Embryonic facial prominence (tissue), 1 donor: ENCODE data around the gene TMEM119.
"Not testable (repeated sequence)": the region's sequence is repeated elsewhere in the genome, so short reads cannot be mapped to it uniquely, and the experiment has no call there.

ENCODE experiments used
- DNase-seq: peaks from one replicate; pipeline ENCODE4 v3.0.0-alpha.2; 2016; ENCODE audit errors: extremely low spot score

TMEM119 gene

GRCh38 chr12:108567406-108568337, 30.2 kb downstream of the TMEM119 start:
- DNase-seq, result no peak

GRCh38 chr12:108566452-108566851, 31.4 kb downstream of the TMEM119 start:
- no peak for DNase-seq

- no peak for DNase-seq
Observed at GRCh38 chr12:108565976-108566375, 31.9 kb downstream of the TMEM119 start.

- DNase-seq, result no peak
Observed at GRCh38 chr12:108565146-108565545, 32.7 kb downstream of the TMEM119 start.

GRCh38 chr12:108564724-108565123, 33.2 kb downstream of the TMEM119 start:
- DNase-seq, result no peak

- no peak for DNase-seq
Observed at GRCh38 chr12:108563804-108564151, 34.1 kb downstream of the TMEM119 start.

- peak; percentile 61 for DNase-seq
Observed at GRCh38 chr12:108563136-108563803, 34.6 kb downstream of the TMEM119 start.

GRCh38 chr12:108562348-108563135, 35.3 kb downstream of the TMEM119 start, which contains the start of gene ISCU:
ISCU (plus strand) TSS chr12:108562596; CDS start chr12:108562623, 27 bp downstream.
- DNase-seq, result peak; percentile 93

- peak; percentile 29 for DNase-seq
Observed at GRCh38 chr12:108561852-108562347, 36.0 kb downstream of the TMEM119 start.

GRCh38 chr12:108560752-108561719, 36.8 kb downstream of the TMEM119 start, which contains the start of gene SART3:
SART3 (minus strand) TSS chr12:108561173; CDS start chr12:108561154, 19 bp downstream.
- DNase-seq, result peak; percentile 90

- no peak for DNase-seq
Observed at GRCh38 chr12:108560321-108560721, 37.6 kb downstream of the TMEM119 start.

GRCh38 chr12:108559748-108560147, 38.1 kb downstream of the TMEM119 start:
- no peak for DNase-seq

- no peak for DNase-seq
Observed at GRCh38 chr12:108559007-108559655, 38.8 kb downstream of the TMEM119 start.

- DNase-seq, result not testable (repeated sequence)
Observed at GRCh38 chr12:108555383-108555782, 42.5 kb downstream of the TMEM119 start.

- DNase-seq, result no peak
Observed at GRCh38 chr12:108553799-108554198, 44.1 kb downstream of the TMEM119 start.

- DNase-seq, result no peak
Observed at GRCh38 chr12:108551535-108551934, 46.3 kb downstream of the TMEM119 start.

- no peak for DNase-seq
Observed at GRCh38 chr12:108548954-108549521, 48.8 kb downstream of the TMEM119 start.

- no peak for DNase-seq
Observed at GRCh38 chr12:108547686-108548085, 50.2 kb downstream of the TMEM119 start.

- DNase-seq, result no peak
Observed at GRCh38 chr12:108543652-108544051, 54.2 kb downstream of the TMEM119 start.

- DNase-seq, result no peak
Observed at GRCh38 chr12:108542320-108542719, 55.6 kb downstream of the TMEM119 start.
